HEK293 (cell line): ENCODE measurements around the gene MUC13.

Experiments used
- CTCF ChIP-seq: fragments of 450-650 bp; formaldehyde crosslinking; IDR thresholded peaks from 2 replicates; pipeline ENCODE4 v1.5.1; 2016; ENCODE audit warnings: missing biosample characterization, missing genetic modification characterization
- HIC1 ChIP-seq: fragments of 450-650 bp; formaldehyde crosslinking; IDR thresholded peaks from 2 replicates; pipeline ENCODE4 v1.5.1; 2016; ENCODE audit warnings: missing biosample characterization, missing genetic modification characterization
- SP3 ChIP-seq: fragments of 450-650 bp; formaldehyde crosslinking; IDR thresholded peaks from 2 replicates; pipeline ENCODE4 v1.5.1; 2016; ENCODE audit warnings: missing biosample characterization, missing genetic modification characterization
- TSHZ1 ChIP-seq: fragments of 450-650 bp; formaldehyde crosslinking; IDR thresholded peaks from 2 replicates; pipeline ENCODE4 v1.5.1; 2016; ENCODE audit warnings: missing biosample characterization, missing genetic modification characterization, borderline replicate concordance
- ZNF18 ChIP-seq: fragments of 450-650 bp; formaldehyde crosslinking; IDR thresholded peaks from 2 replicates; pipeline ENCODE4 v1.5.1; 2016; ENCODE audit warnings: missing biosample characterization, missing genetic modification characterization
- ZNF311 ChIP-seq: fragments of 450-650 bp; formaldehyde crosslinking; IDR thresholded peaks from 2 replicates; pipeline ENCODE4 v1.5.1; 2017; ENCODE audit warnings: missing biosample characterization, missing genetic modification characterization, borderline replicate concordance
- ZNF394 ChIP-seq: fragments of 450-650 bp; formaldehyde crosslinking; IDR thresholded peaks from 2 replicates; pipeline ENCODE4 v1.5.1; 2016; ENCODE audit warnings: missing biosample characterization, missing genetic modification characterization, mild to moderate bottlenecking, moderate library complexity, borderline replicate concordance
- ZNF670 ChIP-seq: fragments of 450-650 bp; formaldehyde crosslinking; IDR thresholded peaks from 2 replicates; pipeline ENCODE4 v1.5.1; 2016; ENCODE audit warnings: missing biosample characterization, missing genetic modification characterization, low read depth
- ZNF776 ChIP-seq: fragments of 450-650 bp; formaldehyde crosslinking; IDR thresholded peaks from 2 replicates; pipeline ENCODE4 v1.5.0; 2017; ENCODE audit warnings: missing biosample characterization, missing genetic modification characterization, borderline replicate concordance

GRCh38 chr3:124941771-124942170, 7.2 kb upstream of the MUC13 start:
- TF ChIP-seq ZNF776 (tag by site-specific recombination): no peak
- TF ChIP-seq CTCF (tag by site-specific recombination): no peak
- TF ChIP-seq ZNF18 (tag by site-specific recombination): no peak
- TF ChIP-seq SP3 (tag by site-specific recombination): no peak
- TF ChIP-seq ZNF394 (tag by site-specific recombination): no peak
- TF ChIP-seq HIC1 (tag by site-specific recombination): no peak
- no peak for TF ChIP-seq ZNF670 (tag by site-specific recombination)
- TF ChIP-seq TSHZ1 (tag by site-specific recombination): no peak
- no peak for TF ChIP-seq ZNF311 (tag by site-specific recombination)
